Naive thymus-derived CD4-positive, alpha-beta T cell (primary cell): ENCODE measurements around the gene DMPK. TPM values are rescaled to one million over a fixed set of nuclear protein-coding genes. Genes with fewer than 3 reads are reported as not detected.
"Not testable (repeated sequence)": the region's sequence is repeated elsewhere in the genome, so short reads cannot be mapped to it uniquely, and the experiment has no call there.

Experiments
- ATAC-seq: fragments of 150-1000 bp; cut with Tn5 transposase; 2 replicates; pipeline ENCODE4 v1.10.0; 2021; ENCODE audit warnings: mild to moderate bottlenecking, moderate library complexity
- CTCF ChIA-PET: fragments of 350-600 bp; sonication (Branson Sonifier 250); formaldehyde crosslinking; loops from one replicate; lab custom pipeline; 2021; ENCODE audit warnings: antibody characterized with exemption; lab: Charles Lee
- POLR2A ChIA-PET: fragments of 350-600 bp; sonication (Branson Sonifier 250); formaldehyde crosslinking; loops from one replicate; lab custom pipeline; 2021; ENCODE audit warnings: antibody characterized with exemption, inconsistent platforms; lab: Charles Lee
- DNase-seq, 9 donors: peaks; one replicate each; pipeline versions ENCODE4 v3.0.0 to v3.0.0-alpha.2; 2020 to 2022; ENCODE audit warnings: mixed read lengths in 1 of 9
- H3K27ac ChIP-seq: one replicate; pipeline ENCODE4 v1.7.0; 2013; ENCODE audit warnings: mild to moderate bottlenecking, low read depth, low read length, moderate library complexity
- H3K27me3 ChIP-seq, 2 donors: one replicate each; pipeline ENCODE4 v1.7.0; 2013; ENCODE audit warnings: low read length in 2 of 2, mild to moderate bottlenecking in 2 of 2, moderate library complexity in 2 of 2; ENCODE audit not compliant: control insufficient read depth in 2 of 2, insufficient read depth in 2 of 2
- H3K36me3 ChIP-seq, 3 experiments: 1 replicate in 2 of 3; 2 replicates in 1 of 3; pipeline ENCODE4 v1.7.0; 2013; ENCODE audit warnings: low read length in 3 of 3, mild to moderate bottlenecking in 3 of 3, moderate library complexity in 1 of 3; ENCODE audit not compliant: insufficient read depth in 3 of 3, control insufficient read depth in 2 of 3
- H3K4me1 ChIP-seq, 2 donors: one replicate each; pipeline ENCODE4 v1.7.0; 2013; ENCODE audit warnings: low read length in 2 of 2, mild to moderate bottlenecking in 2 of 2, moderate library complexity in 1 of 2; ENCODE audit not compliant: control insufficient read depth in 2 of 2, insufficient read depth in 2 of 2
- H3K4me3 ChIP-seq: 2 replicates; pipeline ENCODE4 v1.7.0; 2013; ENCODE audit warnings: mild to moderate bottlenecking, low read length
- H3K9me3 ChIP-seq, 3 experiments: 1 replicate in 2 of 3; 2 replicates in 1 of 3; pipeline ENCODE4 v1.7.0; 2013; ENCODE audit warnings: low read length in 3 of 3; ENCODE audit not compliant: control insufficient read depth in 2 of 3
- H3K27ac Mint-ChIP-seq, 9 donors: one replicate each; pipeline ENCODE4 v1.8.0; 2020 to 2022; ENCODE audit warnings: mixed read lengths in 9 of 9, mild to moderate bottlenecking in 8 of 9, moderate library complexity in 5 of 9, inconsistent platforms in 2 of 9
- H3K27me3 Mint-ChIP-seq, 5 donors: one replicate each; pipeline ENCODE4 v1.8.0; 2021 to 2022; ENCODE audit warnings: mixed read lengths in 5 of 5, mild to moderate bottlenecking in 1 of 5
- H3K36me3 Mint-ChIP-seq, 5 donors: one replicate each; pipeline ENCODE4 v1.8.0; 2020 to 2022; ENCODE audit warnings: mixed read lengths in 5 of 5, mild to moderate bottlenecking in 3 of 5, inconsistent platforms in 1 of 5
- H3K4me1 Mint-ChIP-seq, 7 donors: one replicate each; pipeline ENCODE4 v1.8.0; 2020 to 2022; ENCODE audit warnings: mixed read lengths in 7 of 7, mild to moderate bottlenecking in 3 of 7, inconsistent platforms in 1 of 7
- H3K4me3 Mint-ChIP-seq, 10 donors: one replicate each; pipeline ENCODE4 v1.8.0; 2020 to 2022; ENCODE audit warnings: mild to moderate bottlenecking in 10 of 10, mixed read lengths in 10 of 10, moderate library complexity in 6 of 10, inconsistent platforms in 2 of 10
- H3K9me3 Mint-ChIP-seq, 11 donors: one replicate each; pipeline ENCODE4 v1.8.0; 2020 to 2022; ENCODE audit warnings: mixed read lengths in 11 of 11, mild to moderate bottlenecking in 4 of 11, inconsistent platforms in 1 of 11, moderate library complexity in 1 of 11
- intact Hi-C, 2 donors: fragments of 100-400 bp; cut with micrococcal nuclease; formaldehyde crosslinking; loops; one replicate each; pipeline ENCODE4 v1.15.1; 2023
- polyA plus RNA-seq, 2 donors: library from polyadenylated mRNA; unstranded; fragments of 300-500 nt; fragmentation: Illumina TruSeq; gene quantifications; one replicate each; pipeline ENCODE4 v1.2.3, GENCODE V29; 2021
- total RNA-seq, 6 experiments: library from RNA in 5 of 6; stranded (reverse) in 5 of 6; gene quantifications; 1 replicate in 5 of 6; 2 replicates in 1 of 6; pipeline ENCODE4 v1.2.3 and lab custom pipeline; 2021 to 2026

DMPK gene
- total and polyA plus RNA-seq, 7 experiments from 2014 or later, result 0.20 to 33.9 (median 22.9) TPM

DNA sequence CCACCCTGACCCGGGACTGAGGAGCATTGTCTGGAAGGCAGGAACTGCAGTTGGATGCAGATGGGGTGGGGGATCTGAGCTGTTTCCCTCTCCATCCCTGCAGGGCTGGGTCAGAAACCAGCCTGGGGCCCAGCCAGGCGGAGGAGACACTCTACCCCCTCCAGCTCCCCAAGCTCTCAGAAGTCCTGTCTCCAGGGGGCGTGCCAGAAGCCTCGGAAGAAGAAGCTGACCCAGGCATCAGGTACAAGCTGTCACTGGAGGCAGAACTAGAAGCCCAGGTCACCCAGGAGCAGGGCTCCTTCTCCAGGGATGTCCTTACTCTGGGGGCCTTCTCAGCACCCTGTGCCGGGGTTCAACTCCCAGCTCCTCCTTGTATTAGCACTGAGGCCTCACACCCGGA lies 28.7 kb downstream of the DMPK start:
- H3K27ac ChIP-seq, result no peak overlapping the region
- no peaks in the 10 kb centered on the region for H3K27me3 ChIP-seq
- DNase-seq, result no peak
- H3K4me3 Mint-ChIP-seq, result no peak overlapping the region
- peaks cover 0 to 4% (median 0%) of the 10 kb centered on the region in 5 donors for H3K27me3 Mint-ChIP-seq
- no peaks in the 10 kb centered on the region for H3K36me3 ChIP-seq
- H3K4me1 ChIP-seq, result no peaks in the 10 kb centered on the region
- ChIA-PET POLR2A (no interaction called here), CTCF (no interaction called here)
- H3K27ac Mint-ChIP-seq, result no peak overlapping the region
- intact Hi-C loops, result no loop called here
- no peaks in the 10 kb centered on the region for H3K4me1 Mint-ChIP-seq
- no peaks in the 10 kb centered on the region for H3K9me3 ChIP-seq
- H3K4me3 ChIP-seq, result no peak overlapping the region
- ATAC-seq, result no peak
- H3K36me3 Mint-ChIP-seq, result no peaks in the 10 kb centered on the region
- H3K9me3 Mint-ChIP-seq, result no peaks in the 10 kb centered on the region

DNA sequence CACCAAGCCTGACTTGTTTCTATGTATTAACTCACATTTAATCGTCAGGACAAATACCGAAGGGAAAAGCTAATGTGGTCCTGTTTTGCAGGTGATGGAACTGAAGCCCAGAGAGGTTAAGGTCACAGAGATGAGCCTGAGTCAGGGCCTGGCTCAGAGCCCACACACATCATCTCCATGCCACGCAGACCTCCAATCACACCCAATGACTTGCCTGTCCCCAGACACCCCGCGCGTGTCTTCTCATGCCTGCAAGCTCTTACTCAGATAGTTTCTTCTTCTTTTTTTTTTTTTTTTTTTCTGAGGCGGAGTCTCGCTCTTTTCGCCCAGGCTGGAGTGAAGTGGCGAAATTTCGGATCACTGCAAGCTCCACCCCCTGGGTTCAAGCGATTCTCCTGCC lies 29.7 kb downstream of the DMPK start:
- CTCF ChIA-PET, result no interaction called here
- intact Hi-C loops, result no loop called here

DNA sequence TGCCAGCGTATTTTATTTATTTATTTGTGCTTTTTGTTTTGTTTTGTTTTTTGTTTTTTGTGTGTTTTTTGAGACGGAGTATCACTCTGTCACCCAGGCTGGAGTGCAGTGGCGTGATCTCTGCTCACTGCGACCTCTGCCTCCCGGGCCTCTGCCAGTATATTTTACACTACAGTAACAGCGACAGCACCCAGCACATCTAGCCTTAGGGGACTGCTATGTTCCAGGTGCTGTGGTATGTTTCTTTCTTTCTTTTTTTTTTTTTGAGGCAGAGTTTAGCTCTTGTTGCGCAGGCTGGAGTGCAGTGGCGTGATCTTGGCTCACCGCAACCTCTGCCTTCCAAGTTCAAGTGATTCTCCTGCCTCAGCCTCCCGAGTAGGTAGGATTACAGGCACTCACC lies 30.8 kb downstream of the DMPK start:
- H3K27me3 Mint-ChIP-seq, H3K27ac ChIP-seq, POLR2A ChIA-PET, H3K4me1 ChIP-seq, H3K9me3 Mint-ChIP-seq, H3K27me3 ChIP-seq, H3K36me3 ChIP-seq, H3K4me3 Mint-ChIP-seq, H3K4me1 Mint-ChIP-seq, H3K4me3 ChIP-seq, CTCF ChIA-PET, ATAC-seq, intact Hi-C loops, DNase-seq, H3K27ac Mint-ChIP-seq, H3K9me3 ChIP-seq, H3K36me3 Mint-ChIP-seq: not testable (repeated sequence)

More for the DNA sequence above, 29.7 kb downstream of the DMPK start:
- H3K36me3 Mint-ChIP-seq, result no peaks in the 10 kb centered on the region
- no peak overlapping the region for H3K27ac Mint-ChIP-seq
- Histone ChIP-seq H3K36me3 (no peaks in the 10 kb centered on the region), H3K27me3 (no peaks in the 10 kb centered on the region), H3K9me3 (no peaks in the 10 kb centered on the region), H3K4me3 (no peak overlapping the region), H3K27ac (no peak overlapping the region), H3K4me1 (no peaks in the 10 kb centered on the region)
- H3K4me3 Mint-ChIP-seq, result no peak overlapping the region
- POLR2A ChIA-PET, result no interaction called here
- no peak for ATAC-seq
- H3K9me3 Mint-ChIP-seq, result no peaks in the 10 kb centered on the region
- H3K4me1 Mint-ChIP-seq, result no peaks in the 10 kb centered on the region
- peaks cover 0 to 5% (median 0%) of the 10 kb centered on the region in 5 donors for H3K27me3 Mint-ChIP-seq
- DNase-seq, result no peak

DNA sequence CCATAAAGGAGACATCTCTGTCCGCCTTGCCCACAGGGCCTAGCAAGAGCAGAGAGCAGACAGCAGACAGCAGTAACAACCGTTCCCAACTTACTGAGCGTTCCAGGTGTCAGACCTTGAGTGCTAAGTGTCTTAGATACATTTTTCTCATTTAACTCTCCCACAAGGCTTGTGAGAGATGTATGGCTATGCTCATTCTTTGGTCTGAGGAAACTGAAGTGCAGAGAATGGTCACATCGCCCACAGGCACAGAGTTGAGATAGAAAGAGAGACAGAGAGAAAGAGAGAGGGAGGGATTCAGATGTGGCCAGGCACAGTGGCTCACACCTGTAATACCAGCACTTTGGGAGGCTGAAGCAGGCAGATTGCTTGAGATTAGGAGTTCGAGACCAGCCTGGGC lies 34.8 kb downstream of the DMPK start:
- Histone ChIP-seq H3K27ac (no peak overlapping the region), H3K27me3 (no peaks in the 10 kb centered on the region), H3K9me3 (no peaks in the 10 kb centered on the region), H3K4me1 (no peaks in the 10 kb centered on the region), H3K36me3 (no peaks in the 10 kb centered on the region), H3K4me3 (no peak overlapping the region)
- Mint-ChIP-seq H3K36me3 (no peaks in the 10 kb centered on the region), H3K27ac (no peak overlapping the region), H3K9me3 (no peaks in the 10 kb centered on the region), H3K4me1 (no peaks in the 10 kb centered on the region), H3K27me3 (peaks cover 5 to 18% (median 11%) of the 10 kb centered on the region in 5 donors), H3K4me3 (no peak overlapping the region)
- no peak for ATAC-seq
- CTCF ChIA-PET, result interaction anchor here (0.7 kb wide), 1 partner anchor 334 kb away, joined by 4 read pairs; no protein-coding TSS in a partner anchor
- POLR2A ChIA-PET, result no interaction called here
- intact Hi-C loops, result no loop called here
- no peak for DNase-seq

DNA sequence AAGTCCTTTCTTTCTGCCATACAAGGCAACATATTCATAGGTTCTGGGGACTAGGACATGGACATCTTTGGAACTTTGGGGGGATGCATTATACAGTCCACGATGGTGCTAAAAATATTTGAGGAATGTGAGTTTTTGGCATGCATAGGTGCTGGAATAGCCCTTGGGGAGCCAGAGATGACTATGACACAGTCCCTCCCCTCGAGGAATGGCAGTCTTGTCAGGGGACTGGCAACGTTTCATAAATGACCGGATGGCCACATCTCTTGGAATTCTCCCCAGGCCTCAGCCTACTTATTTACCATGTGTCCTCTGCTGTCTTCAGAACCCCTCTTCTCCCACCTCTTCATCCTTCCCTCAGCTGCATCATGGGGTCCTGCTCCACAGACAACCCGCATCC lies 35.4 kb downstream of the DMPK start:
- Mint-ChIP-seq H3K27ac (no peak overlapping the region), H3K27me3 (peaks cover 5 to 22% (median 11%) of the 10 kb centered on the region in 5 donors), H3K9me3 (no peaks in the 10 kb centered on the region), H3K4me3 (no peak overlapping the region), H3K36me3 (no peaks in the 10 kb centered on the region), H3K4me1 (no peaks in the 10 kb centered on the region)
- ChIA-PET CTCF (no interaction called here), POLR2A (no interaction called here)
- Histone ChIP-seq H3K4me1 (no peaks in the 10 kb centered on the region), H3K9me3 (no peaks in the 10 kb centered on the region), H3K4me3 (no peak overlapping the region), H3K27ac (no peak overlapping the region), H3K36me3 (no peaks in the 10 kb centered on the region), H3K27me3 (no peaks in the 10 kb centered on the region)
- DNase-seq, result no peak
- ATAC-seq, result no peak
- intact Hi-C loops, result no loop called here

DNA sequence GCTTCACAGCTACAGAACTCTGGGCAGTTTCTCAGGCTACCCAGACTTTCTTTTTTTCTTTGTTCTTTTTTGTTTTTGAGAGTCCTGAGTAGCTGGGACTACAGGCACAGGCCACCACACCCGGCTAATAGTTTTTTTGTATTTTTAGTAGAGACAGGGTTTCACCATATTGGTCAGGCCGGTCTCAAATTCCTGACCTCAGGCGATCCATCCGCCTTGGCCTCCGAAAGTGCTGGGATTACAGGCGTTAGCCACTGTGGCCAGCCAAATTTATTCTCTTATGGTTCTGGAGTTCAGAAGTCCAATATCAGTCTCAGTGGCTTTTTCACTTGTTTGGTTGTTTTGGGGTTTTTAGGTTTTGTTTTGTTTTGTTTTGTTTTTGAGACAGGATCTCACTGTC lies 36.7 kb downstream of the DMPK start:
- CTCF ChIA-PET, result interaction anchor here (0.6 kb wide), 1 partner anchor 137 kb away, joined by 3 read pairs; no protein-coding TSS in a partner anchor
- Mint-ChIP-seq H3K9me3 (no peaks in the 10 kb centered on the region), H3K4me1 (no peaks in the 10 kb centered on the region), H3K27ac (no peak overlapping the region), H3K4me3 (no peak overlapping the region), H3K27me3 (peaks cover 5 to 22% (median 11%) of the 10 kb centered on the region in 5 donors), H3K36me3 (no peaks in the 10 kb centered on the region)
- no peaks in the 10 kb centered on the region for H3K9me3 ChIP-seq
- no peaks in the 10 kb centered on the region for H3K27me3 ChIP-seq
- POLR2A ChIA-PET, result no interaction called here
- no peak for ATAC-seq
- H3K27ac ChIP-seq, result no peak overlapping the region
- intact Hi-C loops, result no loop called here
- no peak for DNase-seq
- no peaks in the 10 kb centered on the region for H3K4me1 ChIP-seq
- no peaks in the 10 kb centered on the region for H3K36me3 ChIP-seq
- H3K4me3 ChIP-seq, result no peak overlapping the region

DNA sequence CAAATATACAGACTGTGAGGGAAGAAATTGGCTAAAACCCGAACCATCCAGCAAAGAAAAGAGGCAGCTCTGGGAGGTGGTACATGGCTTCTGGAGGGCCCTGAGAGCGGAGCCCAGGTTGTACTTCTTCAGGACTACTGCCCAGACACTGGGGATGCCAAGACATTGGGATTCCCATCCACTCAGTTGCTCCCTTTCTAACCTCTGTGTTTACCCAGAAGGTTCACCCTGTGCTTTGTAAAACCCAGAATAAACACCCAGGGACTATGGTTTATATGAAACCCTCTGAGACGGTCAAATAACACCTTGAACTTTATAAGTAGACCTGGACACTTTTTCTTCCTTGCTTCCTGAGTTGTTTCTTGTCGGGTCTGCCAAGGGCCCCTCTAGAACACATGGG lies 39.3 kb downstream of the DMPK start:
- Histone ChIP-seq H3K4me1 (no peaks in the 10 kb centered on the region), H3K4me3 (no peak overlapping the region), H3K27me3 (no peaks in the 10 kb centered on the region), H3K9me3 (no peaks in the 10 kb centered on the region), H3K27ac (no peak overlapping the region), H3K36me3 (no peaks in the 10 kb centered on the region)
- no peak overlapping the region for H3K27ac Mint-ChIP-seq
- H3K27me3 Mint-ChIP-seq, result peaks cover 5 to 28% (median 11%) of the 10 kb centered on the region in 5 donors
- H3K36me3 Mint-ChIP-seq, result no peaks in the 10 kb centered on the region
- H3K9me3 Mint-ChIP-seq, result no peaks in the 10 kb centered on the region
- no peaks in the 10 kb centered on the region for H3K4me1 Mint-ChIP-seq
- H3K4me3 Mint-ChIP-seq, result no peak overlapping the region
- ChIA-PET CTCF (no interaction called here), POLR2A (interaction anchor here (0.5 kb wide), 1 partner anchor 29 kb away, joined by 4 read pairs; no protein-coding TSS in a partner anchor)
- intact Hi-C loops, result no loop called here
- ATAC-seq, result no peak
- DNase-seq, result no peak
